HG03442 (cell line): Measurements from ENCODE around the gene VAV2.

Source experiments
- ATAC-seq: cut with Tn5 transposase; IDR thresholded peaks from one replicate; pipeline ENCODE4 v1.9.1; 2021; ENCODE audit warnings: mild to moderate bottlenecking, moderate library complexity; ENCODE audit not compliant: unreplicated experiment

VAV2 gene

GRCh38 chr9:133791069-133791468 lies 201.1 kb downstream of the VAV2 start:
- ATAC-seq, result no peak

DNA sequence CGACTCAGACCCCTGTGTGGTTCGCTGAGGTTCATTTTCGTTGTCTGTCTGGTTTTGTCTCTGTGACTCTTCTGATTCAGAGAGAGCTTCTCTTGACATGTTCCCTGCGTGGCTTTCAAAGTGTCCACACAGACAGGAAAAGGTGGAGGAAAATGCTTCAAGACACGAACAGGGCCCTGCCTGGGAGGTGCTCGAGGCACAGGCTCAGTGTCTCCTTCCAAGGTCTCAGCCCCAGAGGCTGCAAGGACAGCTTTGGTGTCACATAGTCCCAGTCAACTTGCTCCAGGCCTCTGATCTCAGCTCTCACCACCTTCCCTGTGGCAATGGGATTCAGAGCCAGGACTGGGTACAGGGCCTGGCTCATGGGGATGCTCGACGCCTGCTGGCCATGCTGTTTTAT lies 202.3 kb downstream of the VAV2 start:
- ATAC-seq, result no peak

DNA sequence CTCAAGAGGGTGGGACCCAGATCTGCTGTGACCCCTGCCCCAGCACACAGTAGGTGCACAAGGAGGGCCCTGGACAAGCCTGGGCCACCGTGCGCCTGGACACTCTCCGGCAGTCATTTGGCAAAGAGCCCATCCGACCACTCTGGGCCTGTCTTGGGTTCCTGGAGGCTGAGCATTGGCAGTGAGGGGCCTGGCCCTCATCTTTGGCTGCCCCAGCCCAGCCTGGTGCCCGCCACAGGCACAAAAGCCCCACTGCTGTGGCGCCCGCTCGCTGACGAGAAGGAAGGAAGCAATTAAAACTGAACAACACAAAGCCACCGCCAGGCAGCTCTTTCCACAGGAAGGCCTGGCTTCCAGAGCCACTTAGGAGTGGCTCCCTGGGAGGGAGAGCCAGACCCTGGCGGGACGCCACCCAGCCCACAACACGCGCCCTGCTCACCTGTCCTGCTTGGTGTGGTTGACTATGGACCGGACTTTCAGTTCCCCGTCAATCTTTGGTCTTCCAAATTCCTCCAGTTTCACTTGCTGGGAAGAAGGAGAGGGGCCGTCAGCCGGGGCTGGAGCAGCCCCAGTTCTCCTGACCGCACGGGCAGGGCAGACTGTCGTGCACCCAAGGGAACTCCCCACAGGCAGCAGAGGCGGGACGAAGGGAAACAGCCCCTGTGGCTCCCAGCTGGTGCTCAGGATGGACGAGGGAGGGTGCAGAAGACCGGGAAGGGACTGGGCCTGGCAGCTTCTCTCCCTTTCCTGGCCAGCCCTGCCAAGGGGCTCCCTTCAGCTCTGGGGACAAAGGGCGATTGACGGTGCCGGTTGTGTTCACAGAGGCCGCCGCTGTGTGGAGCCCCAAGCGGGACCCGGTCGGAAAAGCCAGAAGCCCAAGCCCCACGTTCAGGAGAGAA lies 203.1 kb downstream of the VAV2 start:
- ATAC-seq, result no peak

DNA sequence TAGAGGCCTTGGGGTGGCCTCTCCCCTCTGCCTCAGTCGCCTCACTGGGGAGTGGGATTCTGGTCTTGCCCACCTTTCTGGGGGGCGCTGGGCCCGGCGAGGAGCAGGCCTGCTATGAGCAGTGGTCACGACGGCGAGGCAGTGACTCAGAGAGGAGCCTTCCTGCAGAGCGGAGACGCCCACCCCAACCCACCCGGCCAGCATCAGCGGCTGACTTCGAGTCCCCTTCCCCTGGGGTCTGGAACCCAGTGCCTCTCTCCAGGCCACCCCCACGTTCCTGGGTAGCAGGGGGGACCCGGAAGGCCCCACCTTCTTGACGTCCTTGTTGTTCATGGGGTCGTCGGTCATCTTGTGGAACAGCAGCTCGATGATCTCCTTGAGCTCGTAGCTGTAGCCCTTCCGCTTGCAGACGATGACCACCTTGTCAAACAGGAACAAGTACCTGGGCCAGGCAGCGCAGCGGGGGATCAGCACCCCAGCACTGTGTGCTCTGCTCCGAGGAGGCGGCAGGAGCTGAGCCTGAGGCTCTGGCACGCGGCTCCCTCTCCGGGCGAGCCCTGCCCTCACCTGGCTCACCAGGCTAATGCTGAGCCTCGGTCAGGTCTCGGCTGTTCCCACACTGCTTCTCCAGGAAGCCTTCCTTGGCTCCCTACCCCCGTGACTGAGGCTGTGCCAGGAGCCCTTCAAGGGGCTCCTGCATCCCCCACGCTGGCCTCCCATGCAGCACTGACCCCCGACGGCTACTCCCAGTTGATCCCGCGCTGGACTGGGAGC lies 203.9 kb downstream of the VAV2 start:
- no peak for ATAC-seq

- peak; percentile 42 for ATAC-seq
Measured at GRCh38 chr9:133787754-133788025, 204.4 kb downstream of the VAV2 start.

DNA sequence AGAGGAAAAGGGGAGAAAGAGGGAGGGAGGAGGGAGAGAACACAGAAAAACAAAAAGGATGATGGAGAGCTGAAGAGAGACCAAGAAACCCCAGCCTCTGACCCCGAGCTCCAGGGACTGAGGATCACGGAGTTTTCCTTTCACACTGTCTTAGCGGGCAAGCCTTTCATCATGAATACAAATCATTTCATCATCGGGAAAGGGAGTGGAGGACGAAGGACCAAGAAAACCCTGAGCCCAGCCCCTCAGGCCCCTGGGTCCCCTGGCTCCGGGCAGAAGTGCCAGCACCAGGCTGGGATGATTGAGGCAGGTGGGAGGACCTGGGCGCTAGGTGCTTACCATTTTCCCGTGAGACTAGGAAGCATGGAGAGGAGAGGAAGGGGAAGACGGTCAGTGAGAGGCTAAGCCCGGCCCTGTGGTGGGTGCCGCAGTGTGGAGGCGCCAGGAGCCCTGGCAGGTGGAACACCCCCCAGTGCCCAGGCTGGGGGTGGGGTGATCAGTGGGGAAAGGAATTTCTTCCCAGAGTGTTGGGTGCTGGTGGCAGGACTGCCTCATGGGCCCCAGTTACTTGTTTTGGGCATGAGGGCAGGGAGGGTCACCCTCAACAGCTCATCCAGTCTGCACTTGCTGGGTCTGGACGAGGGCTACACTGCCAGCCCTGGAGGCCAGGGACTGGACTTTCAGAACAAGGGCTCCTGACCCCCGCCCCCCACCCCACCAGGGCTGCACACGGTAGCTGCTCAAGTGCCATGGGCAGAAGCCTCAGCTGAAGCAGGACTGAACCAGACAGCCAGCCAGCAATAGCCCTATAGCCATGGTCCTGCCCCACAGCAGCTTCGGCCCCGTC lies 205.0 kb downstream of the VAV2 start:
- ATAC-seq, result no peak

DNA sequence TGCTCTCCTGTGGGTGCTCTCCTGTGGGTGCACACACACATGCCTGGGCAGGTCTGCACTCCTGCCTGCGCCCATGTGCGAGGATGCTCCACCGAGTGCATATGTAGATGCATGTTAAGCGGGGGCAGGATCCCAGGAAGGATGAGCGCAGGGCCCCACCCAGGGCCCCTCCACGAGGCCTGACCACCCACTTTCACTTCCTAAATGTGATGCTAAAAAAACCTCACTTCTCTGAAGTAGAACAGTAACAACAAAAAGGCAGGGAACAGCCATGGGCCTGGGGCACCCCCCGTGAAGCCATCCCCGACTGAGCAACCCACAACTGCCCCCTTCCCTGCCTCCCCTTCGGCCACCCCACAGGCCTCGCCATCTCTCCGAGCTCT lies 205.8 kb downstream of the VAV2 start:
- peak; percentile 27 for ATAC-seq

GRCh38 chr9:133785753-133786370 lies 206.3 kb downstream of the VAV2 start:
- ATAC-seq, result no peak

GRCh38 chr9:133784731-133785561 lies 207.2 kb downstream of the VAV2 start:
- no peak for ATAC-seq

DNA sequence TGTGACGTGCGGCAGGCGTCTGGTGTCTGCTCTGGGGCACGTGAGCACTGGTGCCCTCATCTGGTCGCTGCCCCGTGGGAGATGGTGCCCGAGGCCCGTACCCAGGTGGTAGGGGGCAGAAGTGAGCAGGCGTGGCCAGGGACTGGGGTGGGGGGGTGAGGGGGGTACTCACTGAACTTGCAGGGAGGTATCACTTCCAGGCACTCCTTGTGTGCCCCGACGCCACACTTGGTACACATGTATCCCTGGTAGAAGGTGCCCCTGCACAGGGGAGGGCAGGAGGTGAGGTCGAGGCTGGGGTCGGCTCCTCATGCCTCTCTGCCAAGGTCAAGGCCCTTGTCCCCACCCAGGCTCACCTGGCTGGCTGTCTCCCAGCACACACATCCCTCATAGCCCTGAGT lies 208.8 kb downstream of the VAV2 start:
- ATAC-seq, result no peak

GRCh38 chr9:133782157-133783130 lies 209.7 kb downstream of the VAV2 start:
- no peak for ATAC-seq

GRCh38 chr9:133781828-133782135 lies 210.3 kb downstream of the VAV2 start:
- ATAC-seq, result no peak

DNA sequence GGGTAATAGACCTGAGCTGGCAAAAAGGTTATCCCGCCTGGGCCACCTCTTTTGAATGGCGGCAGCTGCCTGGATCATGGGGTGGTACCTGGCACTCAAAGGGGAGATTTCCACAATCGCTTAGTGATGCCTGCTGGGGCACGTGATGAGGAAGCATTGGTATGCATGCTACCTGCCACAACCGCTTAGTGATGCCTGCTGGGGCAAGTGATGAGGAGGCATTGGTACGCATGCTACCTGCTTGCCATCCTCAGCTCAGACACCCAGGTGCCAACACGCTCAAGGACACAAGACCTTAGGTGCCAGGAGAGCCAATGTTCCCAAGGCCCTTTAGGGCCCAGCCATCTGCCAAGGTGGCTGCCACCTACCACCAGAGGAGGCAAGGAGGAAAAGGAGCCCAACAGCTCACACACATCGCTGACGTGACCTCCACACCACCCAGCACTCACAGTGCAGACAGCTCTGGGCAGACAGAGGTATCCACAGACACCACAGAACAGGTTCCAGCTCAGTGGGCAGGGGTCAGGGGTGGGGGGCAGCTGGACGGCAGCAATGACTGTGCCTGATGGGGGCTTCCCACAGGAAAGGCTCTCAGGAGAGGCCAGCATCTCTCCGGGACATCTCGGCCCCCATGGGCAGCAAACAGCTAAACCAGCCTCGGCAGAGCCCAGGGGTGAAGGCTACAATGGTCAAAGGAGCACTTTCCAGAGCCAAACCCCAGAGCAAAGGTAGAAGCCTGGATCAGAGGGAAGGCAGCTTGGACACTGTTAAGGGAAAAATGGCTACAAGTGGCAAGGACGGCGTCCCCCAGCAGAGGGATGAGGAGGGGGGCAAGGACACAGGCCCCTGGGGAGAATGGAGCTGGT lies 210.9 kb downstream of the VAV2 start:
- ATAC-seq, result no peak

DNA sequence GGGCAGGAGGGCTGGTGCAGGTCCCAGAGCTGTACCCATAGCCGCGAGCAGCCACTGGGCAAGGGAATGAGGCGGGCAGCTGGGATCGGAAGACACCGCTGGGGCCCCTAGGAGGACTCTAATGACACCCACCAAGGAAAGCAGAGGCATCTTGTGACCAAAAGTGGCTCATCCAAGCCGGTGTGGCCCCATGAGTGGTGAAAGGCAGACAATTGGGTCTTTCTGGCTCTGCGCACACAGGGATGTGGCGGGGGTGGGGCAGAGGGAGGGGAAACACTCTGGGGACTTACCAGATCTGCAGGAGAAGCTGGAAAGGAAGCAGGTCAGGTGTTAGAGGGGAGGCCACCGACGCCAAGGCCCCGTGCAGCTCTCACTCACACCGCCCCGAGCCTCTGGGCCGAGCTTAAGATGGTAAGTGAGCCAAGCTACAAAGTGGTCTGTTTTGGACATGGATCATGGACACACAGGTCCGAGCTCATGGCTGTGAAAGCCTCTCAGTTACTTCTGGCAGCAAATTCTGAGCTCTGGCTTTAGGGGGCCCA lies 211.6 kb downstream of the VAV2 start:
- no peak for ATAC-seq

- ATAC-seq, result no peak
Measured at GRCh38 chr9:133779516-133780403, 212.4 kb downstream of the VAV2 start.

DNA sequence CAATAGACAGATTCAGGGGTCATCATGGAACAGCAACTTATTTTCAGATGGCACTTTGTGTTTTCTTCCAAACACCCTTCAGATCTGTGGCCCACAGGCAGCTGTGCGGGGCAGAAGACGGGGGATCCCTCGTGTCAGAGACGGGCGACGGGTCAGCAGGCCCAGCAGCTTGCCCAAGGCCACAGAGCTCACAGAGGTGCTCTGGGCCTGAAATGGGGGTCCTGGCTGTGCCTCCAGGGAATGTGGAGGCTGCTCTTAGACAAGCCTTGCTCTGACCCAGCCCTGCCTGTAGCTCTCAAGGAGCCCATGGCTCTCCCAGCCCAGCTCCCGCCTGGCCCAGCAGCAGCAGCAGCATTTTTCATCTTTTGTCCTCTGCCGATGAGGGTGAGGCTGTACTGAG lies 213.0 kb downstream of the VAV2 start:
- no peak for ATAC-seq
